ENCODE results near the gene TBCK. TPM values are rescaled to one million over a fixed set of nuclear protein-coding genes. Genes with fewer than 3 reads are reported as not detected.

TBCK gene
- total and polyA plus RNA-seq, 2 donors (not counting 1 experiment from before 2014, with no cell fraction given) = 17.5 to 86.1 TPM

DNA sequence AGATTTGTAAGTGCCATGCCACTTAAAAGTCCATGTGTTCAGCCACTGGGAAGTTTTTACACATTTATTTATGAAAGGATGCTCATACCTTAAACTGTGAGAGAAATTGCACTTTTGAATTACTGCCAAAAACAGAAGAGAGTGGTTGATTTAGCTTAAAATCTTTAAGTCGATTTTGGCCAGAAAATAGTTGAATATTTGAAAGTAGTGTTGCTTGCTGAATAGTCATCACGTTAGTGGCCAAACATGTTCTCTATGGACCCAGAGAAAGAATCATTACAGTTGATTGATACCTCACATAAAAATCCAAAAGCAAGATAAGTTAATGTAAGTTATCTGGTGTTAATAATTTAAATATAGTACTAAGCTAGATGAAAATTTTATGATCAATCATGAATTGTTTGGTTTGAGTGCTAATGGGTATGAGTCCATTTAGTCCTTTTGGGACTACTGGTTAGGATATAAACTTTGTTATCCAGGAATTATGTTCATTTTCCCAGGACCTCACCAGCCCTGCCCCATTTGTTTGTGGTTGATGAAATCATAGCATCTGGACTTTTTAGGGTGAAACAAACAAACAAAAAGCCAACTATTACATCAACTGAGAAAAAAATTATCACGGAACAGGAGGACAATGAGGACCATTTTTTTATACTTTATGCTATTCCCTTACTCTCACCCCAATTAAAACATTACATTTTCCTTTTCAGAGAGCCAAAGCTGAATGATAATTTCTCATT, 46.2 kb upstream of the TBCK start:
- WGBS (ENCODE audit: insufficient coverage) = 80% methylated on average over 1 of the region's 3 CpGs
- H3K4me3 Mint-ChIP-seq = no peak overlapping the region
- POLR2A ChIA-PET = no interaction called here

DNA sequence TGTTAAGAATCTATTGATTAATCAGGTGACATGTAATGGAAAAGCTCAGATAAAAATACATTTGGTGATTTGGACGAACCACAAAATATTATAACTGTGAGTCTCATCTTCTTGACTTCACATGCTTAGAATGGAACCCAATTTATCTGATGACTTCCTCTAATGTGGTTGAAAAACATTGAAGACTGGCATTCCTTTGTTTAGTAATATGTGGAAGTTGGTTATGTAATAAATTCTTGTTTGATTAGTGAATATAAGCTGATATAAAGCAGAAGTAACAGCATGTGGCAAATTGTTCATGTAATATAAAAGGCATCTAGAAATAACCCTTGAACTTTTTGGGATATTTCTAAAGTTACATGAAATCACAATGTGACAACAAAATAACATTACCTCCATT, 42.9 kb upstream of the TBCK start:
- no peak overlapping the region for H3K27ac ChIP-seq (ENCODE audit: low read length in 2 of 2)
- DNase-seq = no peak
- no peak overlapping the region for H3K4me3 ChIP-seq (ENCODE audit: control extremely low read depth in 1 of 5, extremely low read depth in 1 of 5, insufficient read depth in 1 of 5, low read depth in 2 of 5, low read length in 4 of 5)
- H3K27me3 Mint-ChIP-seq = peaks cover 1% of the 10 kb centered on the region
- no peaks in the 10 kb centered on the region for H3K36me3 ChIP-seq (replicated peaks in 1 of 2; ENCODE audit: control extremely low read depth in 1 of 2, control insufficient read depth in 1 of 2, extremely low read depth in 1 of 2, insufficient read depth in 2 of 2, low read length in 1 of 2)
- TF ChIP-seq, protein P1, sequence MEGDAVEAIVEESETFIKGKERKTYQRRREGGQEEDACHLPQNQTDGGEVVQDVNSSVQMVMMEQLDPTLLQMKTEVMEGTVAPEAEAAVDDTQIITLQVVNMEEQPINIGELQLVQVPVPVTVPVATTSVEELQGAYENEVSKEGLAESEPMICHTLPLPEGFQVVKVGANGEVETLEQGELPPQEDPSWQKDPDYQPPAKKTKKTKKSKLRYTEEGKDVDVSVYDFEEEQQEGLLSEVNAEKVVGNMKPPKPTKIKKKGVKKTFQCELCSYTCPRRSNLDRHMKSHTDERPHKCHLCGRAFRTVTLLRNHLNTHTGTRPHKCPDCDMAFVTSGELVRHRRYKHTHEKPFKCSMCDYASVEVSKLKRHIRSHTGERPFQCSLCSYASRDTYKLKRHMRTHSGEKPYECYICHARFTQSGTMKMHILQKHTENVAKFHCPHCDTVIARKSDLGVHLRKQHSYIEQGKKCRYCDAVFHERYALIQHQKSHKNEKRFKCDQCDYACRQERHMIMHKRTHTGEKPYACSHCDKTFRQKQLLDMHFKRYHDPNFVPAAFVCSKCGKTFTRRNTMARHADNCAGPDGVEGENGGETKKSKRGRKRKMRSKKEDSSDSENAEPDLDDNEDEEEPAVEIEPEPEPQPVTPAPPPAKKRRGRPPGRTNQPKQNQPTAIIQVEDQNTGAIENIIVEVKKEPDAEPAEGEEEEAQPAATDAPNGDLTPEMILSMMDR (IDR thresholded peaks at IDR 0.05) = no peak
- H3K9me3 Mint-ChIP-seq (ENCODE audit: insufficient read depth) = no peaks in the 10 kb centered on the region
- ATAC-seq (ENCODE audit: low read depth) = no peak
- H3K4me2 ChIP-seq (replicated peaks; ENCODE audit: low read depth, low read length, poor library complexity, severe bottlenecking) = no peak overlapping the region
- H3K9ac ChIP-seq (ENCODE audit: low read length) = no peak overlapping the region
- no peaks in the 10 kb centered on the region for H3K9me3 ChIP-seq (ENCODE audit: control extremely low read depth in 1 of 3, control insufficient read depth in 2 of 3, insufficient read depth in 1 of 3, low read length in 2 of 3)
- no peaks in the 10 kb centered on the region for H4K20me1 ChIP-seq (ENCODE audit: control insufficient read depth, insufficient read depth, low read length, poor library complexity, severe bottlenecking)
- no peak overlapping the region for H3K4me3 Mint-ChIP-seq
- H3K27me3 ChIP-seq (replicated peaks in 1 of 4; ENCODE audit: control extremely low read depth in 1 of 4, control insufficient read depth in 3 of 4, insufficient read depth in 4 of 4, low read length in 3 of 4) = no peaks in the 10 kb centered on the region
- H3K79me2 ChIP-seq (ENCODE audit: control insufficient read depth, insufficient read depth, low read length) = no peaks in the 10 kb centered on the region
- no peak overlapping the region for H3K27ac Mint-ChIP-seq
- intact Hi-C loops (cut with micrococcal nuclease) = no loop called here
- POLR2A ChIA-PET = no interaction called here
- no peak overlapping the region for H2AFZ ChIP-seq (ENCODE audit: insufficient read depth, low read depth, low read length, poor library complexity, severe bottlenecking)
- WGBS (ENCODE audit: insufficient coverage) = no CpG with 5 or more reads among the region's 1 CpG
- CTCF ChIA-PET = no interaction called here
- H3K4me1 Mint-ChIP-seq = no peaks in the 10 kb centered on the region
- no peaks in the 10 kb centered on the region for H3K4me1 ChIP-seq (ENCODE audit: control insufficient read depth in 2 of 2, insufficient read depth in 2 of 2, low read length in 2 of 2)

More for the DNA sequence above, 46.2 kb upstream of the TBCK start:
- no peaks in the 10 kb centered on the region for H3K4me1 ChIP-seq (ENCODE audit: control insufficient read depth in 2 of 2, insufficient read depth in 2 of 2, low read length in 2 of 2)
- intact Hi-C loops (cut with micrococcal nuclease) = no loop called here
- no peaks in the 10 kb centered on the region for H3K4me1 Mint-ChIP-seq
- H3K9me3 ChIP-seq (ENCODE audit: control extremely low read depth in 1 of 3, control insufficient read depth in 2 of 3, insufficient read depth in 1 of 3, low read length in 2 of 3) = no peaks in the 10 kb centered on the region
- H3K4me2 ChIP-seq (replicated peaks; ENCODE audit: low read depth, low read length, poor library complexity, severe bottlenecking) = no peak overlapping the region
- H3K27ac Mint-ChIP-seq = no peak overlapping the region
- peaks cover 12% of the 10 kb centered on the region for H3K27me3 Mint-ChIP-seq
- TF ChIP-seq EZH2 (IDR thresholded peaks at IDR 0.05; ENCODE audit: borderline replicate concordance, insufficient read depth, low read depth, low read length, poor library complexity, severe bottlenecking) = no peak
- TF ChIP-seq, protein P1 (IDR thresholded peaks at IDR 0.05) = no peak
- H3K27me3 ChIP-seq (replicated peaks in 1 of 4; ENCODE audit: control extremely low read depth in 1 of 4, control insufficient read depth in 3 of 4, insufficient read depth in 4 of 4, low read length in 3 of 4) = no peaks in the 10 kb centered on the region
- H3K79me2 ChIP-seq (ENCODE audit: control insufficient read depth, insufficient read depth, low read length) = no peaks in the 10 kb centered on the region
- H3K9me3 Mint-ChIP-seq (ENCODE audit: insufficient read depth) = no peaks in the 10 kb centered on the region
- no peak overlapping the region for H2AFZ ChIP-seq (ENCODE audit: insufficient read depth, low read depth, low read length, poor library complexity, severe bottlenecking)
- H3K4me3 ChIP-seq (ENCODE audit: control extremely low read depth in 1 of 5, extremely low read depth in 1 of 5, insufficient read depth in 1 of 5, low read depth in 2 of 5, low read length in 4 of 5) = no peak overlapping the region
- no peaks in the 10 kb centered on the region for H3K36me3 ChIP-seq (replicated peaks in 1 of 2; ENCODE audit: control extremely low read depth in 1 of 2, control insufficient read depth in 1 of 2, extremely low read depth in 1 of 2, insufficient read depth in 2 of 2, low read length in 1 of 2)
- CTCF ChIA-PET = no interaction called here
- H3K9ac ChIP-seq (ENCODE audit: low read length) = no peak overlapping the region
- H4K20me1 ChIP-seq (ENCODE audit: control insufficient read depth, insufficient read depth, low read length, poor library complexity, severe bottlenecking) = no peaks in the 10 kb centered on the region
- DNase-seq = no peak
- no peak overlapping the region for H3K27ac ChIP-seq (ENCODE audit: low read length in 2 of 2)
- ATAC-seq (ENCODE audit: low read depth) = no peak

Measured in B cell (primary cell).